NCI-H2196 treated with DMSO at 0.1 percent for 48 hours (cell line): Measurements from ENCODE around the gene CNST.
A peak's percentile ranks its signal among the peaks of the same experiment; 100 is the strongest.
"Not testable (repeated sequence)": the region's sequence is repeated elsewhere in the genome, so short reads cannot be mapped to it uniquely, and the experiment has no call there.

Source experiments
- DNase-seq: peaks from one replicate; lab custom pipeline; 2025; ENCODE audit not compliant: unreplicated experiment; lab: John Stamatoyannopoulos, UW

Gene CNST

DNA sequence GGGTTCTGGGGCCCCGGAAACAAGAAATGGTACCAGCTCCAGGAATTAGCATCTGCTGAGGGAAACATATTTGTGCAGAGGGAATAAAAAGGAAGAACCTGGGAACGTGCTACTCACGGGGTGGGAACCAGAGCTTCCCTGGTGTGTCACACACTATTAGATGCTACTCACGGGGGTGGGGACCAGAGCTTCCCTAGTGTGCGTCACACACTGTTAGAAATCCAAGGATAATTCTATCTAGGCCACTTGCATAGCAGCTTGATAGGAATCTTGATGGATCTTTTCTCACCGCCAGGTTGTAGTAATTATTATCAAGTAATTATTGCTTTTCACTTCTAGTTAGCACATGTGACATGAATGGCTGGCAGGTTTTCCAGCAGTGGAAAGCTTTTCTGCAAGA, 103.4 kb downstream of the CNST start:
- DNase-seq, result no peak

DNA sequence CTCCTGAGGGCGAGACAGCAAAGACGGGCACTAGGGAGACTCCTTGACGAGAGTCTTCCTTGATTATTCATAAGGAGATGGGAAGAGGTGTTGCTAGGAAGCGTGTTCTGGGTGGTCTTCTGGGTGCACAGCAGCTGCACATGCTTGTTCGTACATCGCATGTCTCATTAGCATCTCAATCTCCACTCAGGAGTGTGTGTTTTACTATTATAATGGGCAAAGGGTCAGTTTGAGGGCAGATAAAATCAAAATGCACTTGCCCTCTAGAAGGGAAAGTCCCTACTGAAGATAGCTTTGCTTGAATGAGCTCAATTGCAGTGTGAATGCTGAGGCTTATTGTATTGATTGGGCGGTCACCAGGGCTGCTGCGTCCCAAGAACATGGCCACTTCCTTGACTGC, 107.8 kb downstream of the CNST start:
- no peak for DNase-seq

DNA sequence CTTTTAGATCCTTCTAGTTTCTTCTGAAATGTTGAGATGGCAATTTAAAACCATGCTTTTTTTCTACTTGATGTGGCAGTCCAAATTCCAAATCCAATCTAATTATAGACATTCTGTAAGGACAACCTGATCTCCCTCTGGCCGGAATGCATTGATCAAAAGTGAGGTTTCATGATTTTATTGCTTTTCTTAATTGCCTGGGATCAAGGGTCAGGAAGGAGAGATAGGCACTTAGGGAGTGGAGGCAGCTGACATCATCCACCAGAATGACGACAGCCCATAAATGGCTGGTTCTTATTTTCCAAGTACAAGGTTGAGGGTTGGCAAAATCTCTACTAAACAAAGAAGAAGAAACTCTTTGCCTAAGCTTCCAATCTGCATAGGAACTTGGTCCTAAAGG, 111.6 kb downstream of the CNST start:
- DNase-seq, result no peak

DNA sequence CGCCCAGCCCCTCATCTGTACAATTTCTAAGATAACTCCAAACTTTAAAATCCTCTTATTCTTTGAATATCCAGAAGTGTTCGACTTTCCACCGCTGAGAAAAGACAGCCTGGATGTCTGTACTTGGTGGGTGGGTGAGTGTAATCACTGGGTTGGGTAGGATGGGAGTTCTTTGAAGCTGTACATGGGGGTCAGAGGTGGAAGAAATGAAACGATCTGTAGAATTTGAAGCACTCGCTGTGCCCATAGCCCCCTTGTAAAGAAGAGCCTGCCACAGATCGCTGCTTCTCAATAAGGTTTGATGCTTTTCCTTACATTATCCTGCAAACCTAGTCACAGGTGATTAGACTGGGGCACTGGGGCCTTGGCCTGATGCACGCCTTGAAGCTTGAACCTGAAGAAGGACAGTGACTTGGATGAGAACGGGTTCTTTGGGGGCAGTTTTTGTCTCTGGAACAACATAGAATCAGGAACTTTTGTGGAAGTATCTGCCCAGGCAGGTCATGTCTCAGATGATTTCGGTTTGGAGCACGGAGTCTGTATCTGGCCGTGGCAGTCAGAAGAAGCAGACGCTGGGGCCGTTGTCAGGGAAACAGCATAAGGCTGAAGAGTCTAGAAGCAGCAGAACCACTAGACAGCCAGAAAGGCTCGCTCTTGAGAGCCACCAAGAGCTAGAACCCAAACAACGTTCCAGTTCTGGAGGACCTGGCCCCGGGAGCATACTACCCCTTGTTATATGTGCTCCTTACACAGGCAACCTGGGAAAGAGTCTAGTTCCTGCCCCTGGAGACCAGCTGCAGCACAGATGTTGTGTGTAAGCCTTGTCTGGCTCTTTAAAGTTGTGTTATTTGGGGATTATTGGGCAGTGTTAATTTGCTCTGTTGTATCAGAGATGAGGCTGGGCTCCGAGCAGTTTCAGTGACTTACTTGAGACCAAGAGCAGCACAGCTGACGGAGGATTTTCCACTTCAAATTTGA, 112.8 kb downstream of the CNST start:
- no peak for DNase-seq

DNA sequence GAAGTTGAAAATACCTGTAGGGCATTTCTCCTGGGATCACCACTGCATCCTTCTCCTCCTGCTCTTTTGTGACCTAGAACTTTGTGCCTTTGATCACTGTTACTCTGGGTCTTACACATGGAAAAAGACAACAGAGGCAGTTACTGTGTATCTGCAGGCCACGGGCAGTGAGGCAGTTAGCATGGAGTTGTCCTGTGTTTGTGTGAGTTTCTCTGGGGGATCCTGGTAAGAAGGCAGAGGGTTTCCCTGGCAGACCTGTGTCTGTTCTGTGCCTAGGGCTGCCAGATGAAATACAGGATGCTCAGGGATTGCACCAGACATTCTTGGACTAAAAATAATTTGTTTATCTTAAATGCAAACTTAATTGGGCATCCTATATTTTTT, 113.5 kb downstream of the CNST start:
- no peak for DNase-seq

DNA sequence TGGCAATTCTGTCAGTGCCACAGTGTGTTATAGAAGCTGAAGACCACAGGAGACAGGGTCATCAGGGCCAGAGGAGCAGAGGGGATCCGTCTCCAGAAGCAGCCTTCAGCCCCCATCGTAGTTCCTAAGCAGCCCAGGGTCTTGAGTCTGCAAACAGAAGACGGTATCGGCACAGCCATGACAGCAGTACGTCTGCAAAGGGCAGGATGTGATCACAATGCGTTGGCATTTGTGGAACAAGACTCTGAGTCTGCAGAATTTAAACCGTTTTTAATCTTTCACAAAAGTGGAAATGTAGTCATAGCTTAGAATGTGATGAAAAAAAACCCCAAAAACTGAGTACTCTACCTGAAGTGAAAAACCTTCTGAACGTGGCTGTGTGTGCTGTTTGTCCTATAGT, 113.9 kb downstream of the CNST start:
- no peak for DNase-seq

DNA sequence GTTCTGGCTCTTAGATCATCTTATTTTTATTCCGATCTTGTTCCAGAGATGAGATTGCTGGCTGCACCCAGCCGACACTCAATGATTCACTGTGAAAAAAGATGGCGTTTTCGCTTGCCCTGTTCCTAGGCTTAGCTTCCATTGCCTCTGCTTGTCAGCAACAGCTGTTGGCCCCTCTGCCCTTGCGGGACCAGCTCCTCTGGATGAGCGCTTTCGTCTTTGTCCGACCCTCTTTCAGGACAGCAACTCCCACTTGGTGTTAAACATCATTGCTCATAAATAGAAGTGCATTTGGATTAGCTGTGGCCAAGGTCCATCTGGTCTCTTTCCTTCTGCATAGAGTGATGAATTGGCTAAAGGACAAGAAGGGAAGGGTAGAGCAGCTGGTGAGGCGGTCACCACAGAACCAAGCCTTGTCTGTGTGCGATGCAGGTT, 114.5 kb downstream of the CNST start:
- DNase-seq, result no peak

DNA sequence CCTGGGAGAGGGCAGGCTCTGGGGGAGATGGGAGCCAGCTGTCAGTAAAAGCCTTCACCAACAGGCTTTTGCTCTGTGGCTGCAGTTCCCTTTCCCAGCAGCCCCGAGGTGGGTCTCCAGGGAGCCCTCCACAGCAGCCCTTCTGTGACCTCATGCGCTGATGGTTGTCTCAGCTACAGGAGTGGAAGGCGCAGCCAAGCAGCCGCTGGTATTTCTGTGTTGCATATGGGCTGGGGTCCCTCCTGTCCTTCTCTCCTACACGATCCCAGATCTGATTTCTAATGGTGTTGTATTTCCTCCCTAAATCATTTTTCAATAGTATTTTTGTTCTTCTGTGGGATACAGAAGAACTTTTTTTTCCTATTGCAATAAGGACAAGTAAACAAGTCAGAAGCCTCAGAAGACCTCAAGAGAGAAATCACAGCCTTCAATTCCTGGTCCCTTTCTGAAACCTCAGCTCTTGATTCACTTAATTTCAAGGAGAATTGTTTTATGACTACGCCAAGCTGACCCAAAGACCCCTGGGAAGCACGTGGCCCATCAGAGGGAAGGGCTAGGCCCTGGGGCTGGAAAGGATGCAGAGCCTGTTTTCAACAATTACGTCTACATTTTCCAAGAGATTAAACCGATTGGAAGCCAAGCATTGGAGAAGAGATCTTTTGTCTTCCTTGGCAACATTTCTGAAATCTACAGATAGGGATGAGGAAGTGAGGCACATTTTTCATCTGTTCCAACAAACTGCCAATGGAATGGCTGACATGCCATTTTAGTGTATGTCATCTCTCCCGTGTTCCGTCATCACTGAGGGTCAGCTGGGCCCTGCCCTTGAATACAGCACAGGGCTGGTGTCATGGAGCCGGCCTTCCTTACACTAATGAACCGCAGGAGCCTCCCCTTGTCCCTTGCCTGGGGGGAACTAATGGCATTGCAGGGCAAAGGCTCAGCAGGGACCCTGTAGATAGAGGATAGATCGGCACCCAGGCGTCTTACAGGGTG, 115.9 kb downstream of the CNST start:
- no peak for DNase-seq

DNA sequence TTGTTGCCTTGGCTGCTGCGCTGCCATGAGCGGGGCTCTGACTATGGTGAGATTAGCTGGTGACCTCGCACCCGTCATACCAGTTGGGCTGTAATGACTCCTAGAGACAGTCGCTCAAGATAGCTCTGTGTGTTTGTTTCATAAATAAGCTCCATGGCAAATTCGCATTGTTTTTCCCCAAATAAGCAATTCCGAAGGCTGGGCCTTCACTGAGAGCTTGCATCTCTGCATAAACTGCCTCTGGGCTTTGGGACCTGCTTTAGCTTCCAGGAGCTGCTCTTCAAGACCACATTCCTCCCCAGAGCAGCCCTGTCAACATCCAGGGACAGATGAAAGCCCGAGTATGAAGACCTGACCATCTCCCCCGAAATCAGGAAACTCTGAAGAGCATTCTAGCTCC, 117.3 kb downstream of the CNST start:
- DNase-seq, result no peak

DNA sequence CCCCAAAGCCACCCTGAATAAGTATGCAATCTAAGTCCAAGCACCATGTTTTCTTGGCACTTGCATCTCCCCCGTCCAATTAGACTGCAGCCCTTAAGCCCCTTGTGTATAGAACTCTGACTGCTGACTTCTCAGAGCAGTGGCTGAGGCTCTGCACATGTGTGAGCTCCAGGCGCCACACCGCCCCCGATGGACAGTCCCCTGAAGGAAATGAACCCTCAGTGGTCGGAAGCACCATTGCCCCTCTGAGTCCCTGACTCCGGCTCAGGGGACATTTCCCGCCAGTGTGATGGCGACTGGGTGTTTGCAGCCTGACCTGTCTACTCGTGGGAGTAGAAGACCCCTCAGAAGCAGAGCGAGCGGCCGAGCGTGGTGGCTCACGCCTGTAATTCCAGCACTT, 120.7 kb downstream of the CNST start:
- no peak for DNase-seq

DNA sequence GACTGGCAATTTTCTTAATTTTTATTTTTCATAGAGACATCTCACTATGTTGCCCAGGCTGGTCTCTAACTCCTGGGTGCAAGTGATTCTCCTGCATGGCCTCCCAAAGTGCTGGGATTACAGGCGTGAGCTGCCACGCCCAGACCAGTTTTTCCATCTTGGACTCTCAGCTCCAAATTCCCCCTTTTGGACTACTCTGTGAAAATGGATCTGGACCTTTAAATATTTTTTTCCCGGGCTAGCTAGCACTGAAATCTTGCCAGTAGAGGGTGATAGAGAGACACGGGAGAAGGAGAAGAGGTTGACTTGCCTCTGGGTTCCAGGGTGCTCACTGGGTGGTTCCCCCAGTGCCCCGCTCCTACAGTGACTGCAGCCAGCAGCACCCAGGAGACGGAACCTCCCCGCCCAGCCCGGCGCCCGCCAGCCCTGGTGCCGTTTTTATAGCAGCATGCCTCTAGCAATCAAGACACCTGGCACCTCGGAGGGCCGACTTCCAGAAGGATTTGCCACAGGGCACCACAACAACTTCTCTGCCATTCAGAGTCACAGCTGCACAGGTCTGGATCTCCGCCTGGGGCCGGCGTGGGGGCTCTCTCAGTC, 123.3 kb downstream of the CNST start:
- DNase-seq, result peak; percentile 31

DNA sequence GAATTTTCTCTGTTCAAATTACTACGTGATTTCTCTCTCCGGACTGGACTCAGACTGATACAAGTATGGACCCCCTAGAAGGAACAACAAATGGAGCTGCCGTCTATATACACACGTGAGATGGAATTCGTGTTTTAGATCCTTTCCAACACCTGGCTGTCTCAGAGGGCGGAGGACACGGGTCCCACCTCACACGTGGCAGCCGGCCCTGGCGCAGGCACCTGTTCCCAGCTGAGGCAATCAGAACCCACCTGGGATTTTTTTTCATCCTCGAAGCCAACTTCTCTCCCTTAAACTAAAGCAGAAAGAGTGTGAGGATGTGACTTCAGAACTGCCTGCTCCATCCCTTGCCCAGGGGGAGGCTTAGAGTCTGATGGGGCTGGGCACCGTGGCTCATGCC, 123.8 kb downstream of the CNST start:
- DNase-seq, result no peak

DNA sequence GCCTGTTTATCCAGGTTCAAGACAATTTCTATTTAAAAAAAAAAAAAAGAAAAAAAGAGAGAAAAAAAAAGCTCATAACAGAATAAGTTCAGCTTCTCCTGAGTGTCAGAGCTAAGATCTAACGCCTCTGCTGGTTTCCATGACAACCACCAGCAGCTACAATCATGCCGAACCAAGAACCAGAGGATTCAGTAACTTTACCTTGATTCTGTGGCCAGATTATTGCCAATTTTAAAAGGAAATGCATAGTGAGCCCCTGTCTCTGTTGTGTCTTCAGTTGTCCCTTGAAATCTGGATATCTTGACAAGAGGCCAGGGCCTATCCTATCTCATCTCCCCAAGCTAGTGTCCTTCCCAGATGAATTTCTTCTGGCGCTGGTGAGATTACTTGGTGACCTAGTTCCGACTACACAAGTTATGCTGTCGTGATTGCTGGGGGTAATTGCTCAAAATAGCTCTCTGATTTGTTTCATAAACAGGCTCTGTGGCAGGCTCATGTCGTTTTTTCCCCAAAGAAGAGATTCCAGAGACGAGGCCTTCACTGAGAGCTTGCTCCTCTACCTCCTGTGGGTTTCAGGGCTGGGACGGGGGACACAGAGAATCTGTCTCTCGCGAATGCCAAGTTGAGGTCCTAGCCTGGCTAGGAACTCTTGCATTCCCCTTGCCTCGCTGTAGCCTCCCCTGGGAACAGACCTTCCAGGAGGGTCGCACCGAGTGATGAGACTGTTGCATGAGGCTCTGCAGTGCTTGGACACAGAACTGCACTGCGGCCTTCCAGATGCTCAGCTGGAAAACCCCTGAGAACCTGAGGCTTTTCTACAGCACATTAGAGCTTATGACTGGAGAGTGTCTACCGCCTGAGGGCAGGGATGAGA, 125.6 kb downstream of the CNST start:
- no peak for DNase-seq

DNA sequence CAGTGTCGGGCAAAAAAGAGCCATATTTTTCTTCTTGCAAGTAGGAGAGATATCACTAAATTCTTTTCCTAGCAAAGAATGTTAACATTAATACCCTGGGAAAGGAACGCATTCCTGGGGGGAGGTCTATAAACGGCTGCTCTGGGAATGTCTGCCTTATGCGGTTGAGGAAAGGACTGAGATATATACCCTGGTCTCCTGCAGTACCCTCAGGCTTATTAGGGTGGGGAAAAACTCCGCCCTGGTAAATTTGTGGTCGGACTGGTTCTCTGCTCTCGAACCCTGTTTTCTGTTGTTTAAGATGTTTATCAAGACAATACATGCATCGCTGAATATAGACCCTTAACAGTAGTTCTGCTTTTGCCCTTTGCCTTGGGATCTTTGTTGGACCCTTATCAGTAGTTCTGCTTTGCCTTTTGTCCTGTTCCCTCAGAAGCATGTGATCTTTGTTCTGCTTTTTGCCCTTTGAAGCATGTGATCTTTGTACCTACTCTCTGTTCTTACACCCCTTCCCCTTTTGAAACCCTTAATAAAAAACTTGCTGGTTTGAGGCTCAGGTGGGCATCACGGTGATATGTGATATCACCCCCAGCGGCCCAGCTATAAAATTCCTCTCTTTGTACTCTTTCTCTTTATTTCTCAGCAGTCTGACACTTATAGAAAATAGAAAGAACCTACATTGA, 128.1 kb downstream of the CNST start:
- not testable (repeated sequence) for DNase-seq

DNA sequence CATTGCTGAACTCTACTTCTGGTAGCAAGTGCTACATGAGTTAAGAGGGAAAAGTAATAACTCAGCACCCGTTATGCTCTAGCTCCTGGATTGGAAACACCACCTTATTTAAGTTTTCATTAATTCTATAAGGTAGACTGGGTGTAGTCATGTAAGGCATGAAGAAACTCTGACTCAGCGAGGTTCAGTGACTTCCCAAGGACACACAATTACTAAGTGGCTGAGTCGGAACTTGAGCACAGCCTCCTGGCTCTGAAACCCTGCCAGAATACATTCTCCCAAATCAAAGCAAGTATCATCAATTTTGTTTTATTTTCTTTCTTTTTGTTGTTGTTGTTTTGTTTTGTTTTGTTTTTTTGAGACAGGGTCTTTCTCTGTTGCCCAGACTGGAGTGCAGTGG, 128.9 kb downstream of the CNST start:
- no peak for DNase-seq

DNA sequence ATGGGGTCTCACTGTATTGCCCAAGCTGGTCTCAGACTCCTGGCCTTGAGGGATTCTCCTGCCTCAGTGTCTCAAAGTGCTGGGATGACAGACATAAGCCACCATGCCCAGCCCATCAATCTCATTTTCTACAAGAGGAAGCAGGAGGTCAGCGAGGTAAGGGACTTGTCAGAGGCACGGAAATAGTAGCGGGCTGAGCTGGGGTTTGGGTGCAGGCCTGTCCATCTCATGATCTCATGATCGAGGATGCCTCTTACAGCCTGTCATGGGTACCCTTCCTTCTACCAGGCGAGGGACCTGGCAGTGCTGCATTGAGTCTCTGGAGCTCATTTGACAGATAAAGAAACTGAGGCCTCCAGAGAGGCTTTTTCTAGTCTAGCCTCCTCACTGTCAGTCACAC, 129.4 kb downstream of the CNST start:
- no peak for DNase-seq

DNA sequence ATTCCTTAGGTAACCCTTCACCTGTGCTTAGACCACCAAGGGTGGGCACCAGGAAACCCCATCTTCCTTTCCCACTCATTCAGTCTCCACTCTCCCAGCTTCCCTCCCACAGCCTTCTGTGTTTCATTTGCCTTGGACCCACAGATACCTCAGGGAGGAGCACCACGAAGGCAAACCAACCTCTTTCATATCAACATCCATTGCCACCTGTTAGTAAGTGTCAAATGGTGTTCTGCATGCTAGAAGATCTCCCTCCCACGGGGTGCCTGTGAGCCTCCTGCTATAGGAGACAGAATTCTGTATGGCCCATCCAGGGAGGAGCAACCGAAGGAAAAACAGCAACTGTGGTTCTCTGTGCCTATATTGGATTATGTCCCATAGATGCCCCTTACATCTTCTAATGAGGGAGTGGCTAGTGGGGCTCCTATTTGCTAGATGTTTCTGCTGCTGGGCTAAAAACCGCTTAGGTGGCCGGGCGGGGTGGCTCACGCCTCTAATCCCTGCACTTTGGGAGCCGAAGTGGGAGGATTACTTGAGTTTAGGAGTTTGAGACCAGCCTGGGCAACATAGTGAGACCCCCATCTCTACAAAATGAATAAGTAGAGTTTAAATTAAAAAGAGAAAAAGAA, 132.3 kb downstream of the CNST start:
- DNase-seq, result no peak

DNA sequence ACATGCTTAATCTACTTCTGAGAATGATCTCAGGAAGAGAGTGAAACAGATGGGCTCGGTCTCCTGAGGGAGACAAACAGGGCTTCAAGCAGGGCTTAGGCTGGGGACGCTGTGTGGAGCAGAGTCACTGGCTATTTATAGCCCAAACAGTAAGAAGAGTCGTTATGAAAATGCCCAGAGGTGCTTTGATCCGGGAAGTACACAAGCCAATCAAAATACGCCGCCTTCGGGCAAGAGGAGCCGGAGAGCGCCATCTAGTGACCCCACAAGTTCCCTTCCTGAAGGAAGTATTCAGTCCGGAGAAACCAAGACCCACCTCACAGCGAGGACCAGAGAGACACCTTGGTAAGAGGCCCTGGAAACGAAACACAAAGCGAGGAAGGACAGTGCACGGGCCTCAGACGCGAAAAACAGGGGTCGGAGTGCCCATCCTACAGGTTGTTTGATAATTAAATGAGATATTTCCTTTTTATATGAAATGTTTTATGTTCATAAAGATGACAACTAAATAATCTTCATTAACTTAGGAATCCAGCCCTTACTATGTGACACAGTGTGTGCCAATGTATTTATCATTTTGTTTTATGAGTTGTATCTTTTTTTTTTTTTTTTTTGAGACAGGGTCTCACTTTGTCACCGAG, 133.0 kb downstream of the CNST start:
- peak; percentile 34 for DNase-seq

DNA sequence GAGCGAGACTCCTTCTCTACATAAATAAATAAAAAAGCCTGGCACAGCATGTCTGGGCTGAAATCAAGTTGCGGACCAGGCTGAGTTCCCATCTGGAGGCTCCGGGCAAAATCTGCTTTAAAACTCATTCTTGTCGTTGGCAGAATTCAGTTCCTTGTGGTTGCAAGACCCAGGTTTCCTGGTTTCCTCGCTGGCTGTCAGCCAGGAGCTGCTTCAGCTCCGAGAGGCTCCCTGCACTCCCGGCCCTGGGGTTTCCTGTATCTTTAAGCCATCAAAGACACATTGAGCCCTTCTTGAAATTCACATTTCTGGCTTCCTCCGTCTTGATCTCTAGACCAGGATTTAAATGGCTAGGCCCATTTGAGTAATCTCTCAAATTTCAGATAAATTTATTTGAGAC, 137.3 kb downstream of the CNST start:
- DNase-seq, result no peak
